GM18907 (cell line): ENCODE measurements around the gene TEX2.

Experiments used
- ATAC-seq: cut with Tn5 transposase; IDR thresholded peaks from one replicate; pipeline ENCODE4 v1.9.1; 2021; ENCODE audit warnings: mild to moderate bottlenecking, moderate library complexity; ENCODE audit not compliant: unreplicated experiment

The TEX2 gene

DNA sequence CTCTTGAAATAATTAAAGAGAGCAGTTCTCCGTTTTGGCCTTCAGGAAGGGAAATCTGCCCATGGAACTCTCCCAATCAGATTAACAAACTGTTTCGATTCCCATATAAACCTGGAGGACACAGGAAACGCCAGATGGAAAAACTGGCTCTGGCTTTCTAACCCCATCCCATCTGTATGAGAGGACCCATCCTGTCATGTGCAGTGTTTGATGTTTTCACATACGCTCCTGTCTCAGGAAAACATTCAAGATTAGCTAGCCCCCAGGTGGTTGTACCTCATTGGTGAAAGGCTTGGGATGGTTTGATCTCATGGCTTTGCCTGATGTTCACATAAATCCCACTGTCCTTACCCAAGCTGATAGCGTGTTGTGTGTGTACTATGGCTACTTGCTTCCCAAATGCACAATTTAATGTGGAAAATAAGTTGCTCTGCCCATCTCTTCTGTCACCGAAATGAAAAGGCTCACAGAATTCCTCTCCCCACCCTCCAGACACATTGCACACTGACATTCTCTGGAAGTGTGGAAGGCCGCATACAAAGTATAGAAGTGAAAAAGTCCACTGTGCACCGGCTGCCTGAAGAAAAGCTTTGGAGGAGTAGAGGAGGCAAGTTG, 114.9 kb downstream of the TEX2 start:
- no peak for ATAC-seq

DNA sequence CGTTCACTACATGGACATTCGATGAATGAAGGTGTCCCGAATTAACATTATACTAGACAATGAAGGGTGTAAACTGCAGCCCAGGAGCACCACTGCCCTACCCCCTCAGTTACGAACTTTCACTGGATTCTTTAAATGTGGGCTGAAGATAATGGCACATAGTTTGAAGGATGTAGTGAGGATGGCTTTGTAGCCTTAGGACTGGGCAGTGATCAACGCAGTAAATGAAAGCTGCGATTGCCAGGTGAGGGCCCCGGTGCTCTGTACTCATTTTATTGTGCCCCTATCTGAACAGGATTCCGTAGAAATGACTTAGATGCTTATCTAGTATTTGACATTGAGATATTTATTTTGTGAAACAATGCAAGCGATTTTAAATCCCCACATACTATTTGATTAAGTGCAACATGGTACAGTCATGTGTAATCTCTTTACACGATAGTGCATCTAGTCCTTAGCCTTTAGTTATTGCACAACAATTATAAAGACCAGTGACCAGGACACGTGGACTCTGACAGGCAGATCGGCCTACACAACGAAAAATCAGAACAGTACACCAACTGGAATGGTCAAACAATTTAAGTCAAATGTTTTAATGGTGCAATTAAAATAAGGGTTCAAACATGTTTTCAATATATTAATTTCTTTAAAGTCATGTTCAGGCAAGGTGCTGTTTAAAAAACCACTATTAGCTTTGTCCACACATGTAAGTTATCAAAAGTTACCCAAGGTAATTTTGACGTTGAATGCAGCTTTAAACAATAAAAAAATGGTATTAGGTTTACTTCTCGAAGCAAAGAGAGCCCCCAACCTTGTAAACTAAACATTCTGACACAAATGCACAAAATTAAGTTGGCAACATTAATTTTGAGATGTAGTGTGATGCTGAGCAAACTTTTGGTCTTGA, 115.7 kb downstream of the TEX2 start:
- no peak for ATAC-seq

DNA sequence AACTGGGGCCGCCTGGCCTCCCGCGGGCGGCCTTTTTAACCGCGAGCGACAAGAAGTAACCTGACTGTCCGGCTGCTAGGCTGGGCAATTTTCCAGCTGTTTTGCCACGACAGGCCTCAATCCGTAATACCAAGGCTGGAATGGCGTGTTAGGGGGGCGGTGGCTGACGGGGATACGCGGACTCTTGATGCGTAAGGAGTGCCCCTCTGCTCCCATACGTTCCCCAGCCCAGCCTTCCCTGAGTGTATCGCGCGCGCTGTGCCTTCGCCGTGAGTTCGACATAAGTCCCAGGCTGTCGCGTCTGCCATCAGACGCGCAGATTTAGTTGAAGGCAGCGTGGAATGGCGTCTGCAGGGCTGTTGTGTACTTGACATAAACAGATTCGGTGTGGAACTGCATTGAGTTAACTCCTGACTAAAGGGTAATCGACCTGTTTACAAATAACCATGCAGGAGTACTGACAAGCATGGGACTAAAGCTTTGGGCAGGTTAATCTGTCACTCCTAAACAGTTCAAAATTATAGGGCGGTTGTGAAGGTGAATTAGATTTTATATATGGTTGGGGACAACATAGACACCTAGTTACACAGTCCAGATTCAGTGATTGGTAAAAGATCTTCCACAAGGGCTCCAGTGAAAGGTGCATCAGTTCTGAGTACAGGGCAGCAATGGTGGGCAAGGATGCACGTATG, 116.5 kb downstream of the TEX2 start:
- peak; percentile 3 for ATAC-seq

DNA sequence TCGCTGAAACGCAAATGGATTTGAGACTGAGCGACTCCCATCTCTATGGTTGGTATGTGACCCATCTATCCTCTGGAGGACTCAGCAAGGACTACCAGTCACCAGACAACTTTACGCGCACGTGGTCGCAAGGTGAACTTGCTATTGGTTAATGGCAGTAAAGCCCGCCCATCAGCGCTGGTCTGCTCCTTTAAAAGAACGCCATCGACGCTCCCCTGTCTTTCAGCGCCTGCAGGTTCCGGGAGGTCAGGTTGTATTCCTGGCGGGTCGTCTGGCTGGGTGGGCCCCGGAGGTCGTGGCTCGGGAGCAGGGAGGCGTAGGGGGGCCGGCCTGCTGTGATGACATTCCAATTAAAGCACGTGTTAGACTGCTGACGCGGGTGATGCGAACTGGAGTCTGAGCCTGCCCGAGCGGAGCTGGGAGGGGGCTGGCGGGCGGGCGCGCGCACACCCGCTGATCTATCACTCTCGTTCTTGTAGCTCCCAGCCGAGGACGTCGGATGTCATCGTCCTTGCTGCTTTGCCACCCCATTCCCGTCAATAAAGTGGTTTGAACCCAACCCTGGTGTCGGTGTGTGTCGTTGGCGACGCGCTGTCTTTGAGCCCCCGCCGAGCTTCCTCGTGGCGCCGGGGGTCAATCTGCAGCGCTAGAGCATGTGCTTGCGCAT, 117.2 kb downstream of the TEX2 start:
- ATAC-seq, result peak; percentile 96

DNA sequence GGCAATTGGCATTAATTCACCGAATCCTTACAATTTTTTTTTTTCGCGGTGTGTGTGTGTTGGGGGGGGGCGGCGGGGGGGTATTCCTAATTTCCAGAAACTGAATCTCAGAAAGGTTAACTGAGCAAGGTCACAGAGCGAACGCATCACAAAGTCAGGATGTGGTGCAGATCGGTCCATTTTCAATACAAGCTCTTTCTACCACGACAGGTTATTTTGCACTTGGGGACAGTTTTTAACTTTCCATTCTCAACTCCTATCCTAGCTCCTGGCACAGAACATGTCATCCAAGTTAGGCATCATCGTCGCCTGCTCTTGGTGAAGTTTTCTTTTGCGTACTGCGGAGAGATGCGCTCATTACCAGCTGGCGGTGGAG, 117.7 kb downstream of the TEX2 start:
- no peak for ATAC-seq

DNA sequence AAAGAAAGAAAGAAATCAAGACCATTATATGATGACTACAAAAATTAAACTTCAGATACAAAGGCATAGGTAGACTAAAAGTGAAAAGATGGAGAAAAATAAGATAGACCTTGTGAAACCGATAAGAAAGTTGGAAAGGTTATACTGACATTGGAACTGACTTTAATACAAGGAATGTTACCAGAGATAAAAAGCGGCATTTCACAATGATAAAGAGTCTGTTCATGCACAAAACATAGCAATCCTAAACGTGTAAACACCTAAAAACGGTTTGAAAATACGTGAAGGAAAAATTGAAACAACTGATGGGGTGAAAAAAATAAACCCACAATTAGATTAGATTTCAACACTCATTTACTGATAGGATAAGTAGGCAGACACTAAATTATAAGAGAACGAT, 123.5 kb downstream of the TEX2 start:
- no peak for ATAC-seq

DNA sequence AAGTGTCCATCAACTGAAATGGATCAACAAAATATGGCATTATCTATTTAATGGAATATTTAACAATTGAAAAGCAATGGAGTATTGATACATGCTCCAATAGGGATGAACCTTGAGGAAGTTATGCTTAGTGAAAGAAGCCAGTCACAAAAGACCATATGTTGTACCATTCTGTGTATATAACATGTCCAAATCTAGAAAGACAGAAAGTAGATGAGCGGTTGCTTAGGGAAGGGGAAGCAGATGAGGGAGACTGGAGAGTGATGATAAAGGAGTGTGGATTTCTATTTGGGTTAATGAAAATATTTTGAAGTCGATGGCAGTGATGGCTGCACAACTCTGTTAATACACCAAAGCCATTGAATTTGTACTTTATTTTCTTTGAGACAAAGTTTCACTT, 124.6 kb downstream of the TEX2 start:
- ATAC-seq, result no peak

DNA sequence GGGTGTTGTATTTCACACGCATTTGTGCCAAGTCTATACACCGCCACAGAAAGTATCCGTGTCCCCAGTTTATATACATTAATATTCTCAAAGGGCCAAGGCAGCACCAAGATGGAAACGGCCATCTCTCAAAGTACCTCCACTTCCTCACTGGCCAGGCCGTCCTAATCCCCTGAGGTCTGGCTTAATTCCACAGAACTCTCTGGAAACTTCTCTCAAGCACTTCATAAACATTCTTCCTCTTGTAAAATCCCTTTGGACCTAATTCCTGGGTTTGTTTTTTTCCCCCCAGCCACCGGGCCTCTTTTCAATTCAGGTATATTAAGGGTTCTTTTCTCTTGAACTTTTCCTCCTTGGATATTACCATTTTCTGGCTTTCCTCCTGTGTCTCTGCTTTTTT, 128.1 kb downstream of the TEX2 start:
- no peak for ATAC-seq

DNA sequence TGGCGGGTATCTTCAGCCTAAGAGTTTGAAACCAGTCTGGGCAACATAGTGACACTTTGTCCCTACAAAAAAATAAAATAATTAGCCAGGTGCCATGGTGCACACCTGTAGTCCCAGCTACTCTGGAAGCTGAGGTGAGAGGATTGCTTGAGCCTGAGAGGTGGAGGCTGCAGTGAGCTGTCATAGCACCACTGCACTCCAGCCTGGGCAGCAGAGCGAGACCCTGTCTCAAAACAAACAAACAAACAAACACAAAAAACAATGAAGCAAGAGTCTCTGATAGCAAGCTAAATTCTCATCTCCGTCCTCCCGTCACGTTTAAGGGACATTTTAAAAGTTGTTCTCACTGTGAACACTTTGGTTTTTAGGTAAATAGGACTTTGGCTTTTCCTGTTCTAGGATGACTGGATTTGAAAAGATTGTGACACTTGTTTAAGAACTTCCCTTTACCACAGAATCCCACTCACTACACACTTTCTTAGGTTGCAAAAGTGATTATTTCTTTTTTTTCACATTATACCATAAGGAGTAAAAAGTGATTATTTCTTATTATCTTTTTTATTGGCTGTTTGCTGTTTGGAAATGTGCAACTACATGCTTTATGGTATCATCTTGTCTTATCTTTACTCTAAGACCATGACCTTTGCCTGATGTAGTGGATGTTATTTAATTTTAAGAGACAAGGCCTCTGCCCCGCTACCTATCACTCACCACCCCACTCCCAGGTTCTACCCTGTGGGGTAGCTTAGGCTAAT, 128.7 kb downstream of the TEX2 start:
- no peak for ATAC-seq

DNA sequence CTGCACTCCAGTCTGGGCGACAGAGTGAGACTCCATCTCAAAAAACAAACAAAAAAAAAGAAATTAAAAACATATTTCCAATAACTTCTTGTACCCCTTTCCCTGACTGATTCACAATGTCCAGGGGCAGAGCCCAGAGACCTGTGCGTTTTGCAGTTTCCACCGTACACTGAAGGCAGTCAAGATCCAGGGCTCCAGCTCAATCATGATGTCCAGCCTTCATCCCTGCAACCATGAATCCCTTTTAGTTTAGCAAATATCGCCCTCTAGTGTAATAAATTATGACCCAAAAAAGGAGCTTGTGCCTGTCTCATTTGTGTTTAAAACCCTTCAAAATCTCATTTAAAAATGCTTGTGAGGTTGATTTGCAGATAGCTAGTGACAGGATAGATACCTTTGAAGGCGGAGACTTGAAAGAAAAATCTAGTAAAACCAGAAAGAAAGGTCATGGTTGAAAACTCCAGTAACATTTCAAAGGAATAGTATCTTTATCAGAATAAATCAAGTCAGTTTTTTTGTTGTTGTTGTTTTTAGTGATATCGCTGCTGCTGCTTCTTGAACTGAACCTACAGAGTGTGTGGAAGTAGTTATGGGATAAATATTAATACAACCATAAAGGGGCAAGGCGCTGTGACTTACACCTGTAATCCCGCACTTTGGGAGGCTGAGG, 129.4 kb downstream of the TEX2 start:
- no peak for ATAC-seq

DNA sequence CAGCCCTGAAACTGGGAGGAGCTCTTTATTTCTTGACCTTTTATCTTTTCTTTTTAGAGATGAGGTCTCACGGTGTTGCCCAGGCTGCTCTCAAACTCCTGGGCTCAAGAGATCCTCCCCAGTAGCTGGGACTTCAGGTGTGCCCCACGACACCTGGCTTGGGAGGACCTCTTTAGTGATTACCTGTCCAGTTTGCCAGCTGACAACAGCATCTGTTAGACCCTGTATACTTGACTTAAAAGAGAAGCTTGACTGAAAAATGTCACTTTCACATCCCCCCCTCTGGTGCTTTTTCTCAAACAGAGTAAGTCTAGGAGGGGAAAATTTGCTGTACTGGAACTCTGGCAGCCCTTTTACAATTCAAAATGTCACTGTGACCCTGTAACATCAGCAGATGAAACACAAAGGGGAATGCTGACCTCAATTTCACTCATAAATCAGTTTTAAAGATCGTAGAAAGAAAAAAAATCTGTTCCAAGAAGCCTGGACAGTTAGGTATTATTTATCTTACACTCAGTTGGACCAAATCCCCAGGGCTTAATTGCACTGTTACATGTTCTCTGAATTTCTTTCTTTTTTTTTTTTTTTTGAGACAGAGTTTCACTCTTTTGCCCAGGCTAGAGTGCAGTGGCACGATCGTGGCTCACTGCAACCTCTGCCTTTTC, 131.3 kb downstream of the TEX2 start:
- ATAC-seq, result no peak

DNA sequence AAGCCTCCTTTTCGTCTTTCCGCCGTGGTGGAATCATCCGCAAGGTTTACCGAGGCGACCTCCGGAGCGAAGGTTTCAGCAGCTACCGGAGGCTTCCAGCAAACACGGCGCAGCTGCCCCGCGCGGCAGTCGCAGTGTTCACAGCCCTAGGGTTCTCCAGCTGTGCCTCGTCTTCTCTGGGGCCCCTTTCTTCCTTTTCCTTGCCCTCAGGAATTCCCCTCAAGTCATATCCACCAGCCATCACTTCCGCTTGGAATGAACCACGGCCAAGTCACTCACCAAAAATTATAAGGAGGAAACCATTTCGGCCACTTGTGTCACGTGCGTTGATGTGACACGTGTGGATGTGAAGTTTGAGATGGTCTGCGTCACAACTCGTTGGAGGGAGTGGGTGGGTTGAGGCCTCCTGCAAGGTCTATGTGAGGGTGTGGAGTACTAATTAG, 132.5 kb downstream of the TEX2 start:
- no peak for ATAC-seq

DNA sequence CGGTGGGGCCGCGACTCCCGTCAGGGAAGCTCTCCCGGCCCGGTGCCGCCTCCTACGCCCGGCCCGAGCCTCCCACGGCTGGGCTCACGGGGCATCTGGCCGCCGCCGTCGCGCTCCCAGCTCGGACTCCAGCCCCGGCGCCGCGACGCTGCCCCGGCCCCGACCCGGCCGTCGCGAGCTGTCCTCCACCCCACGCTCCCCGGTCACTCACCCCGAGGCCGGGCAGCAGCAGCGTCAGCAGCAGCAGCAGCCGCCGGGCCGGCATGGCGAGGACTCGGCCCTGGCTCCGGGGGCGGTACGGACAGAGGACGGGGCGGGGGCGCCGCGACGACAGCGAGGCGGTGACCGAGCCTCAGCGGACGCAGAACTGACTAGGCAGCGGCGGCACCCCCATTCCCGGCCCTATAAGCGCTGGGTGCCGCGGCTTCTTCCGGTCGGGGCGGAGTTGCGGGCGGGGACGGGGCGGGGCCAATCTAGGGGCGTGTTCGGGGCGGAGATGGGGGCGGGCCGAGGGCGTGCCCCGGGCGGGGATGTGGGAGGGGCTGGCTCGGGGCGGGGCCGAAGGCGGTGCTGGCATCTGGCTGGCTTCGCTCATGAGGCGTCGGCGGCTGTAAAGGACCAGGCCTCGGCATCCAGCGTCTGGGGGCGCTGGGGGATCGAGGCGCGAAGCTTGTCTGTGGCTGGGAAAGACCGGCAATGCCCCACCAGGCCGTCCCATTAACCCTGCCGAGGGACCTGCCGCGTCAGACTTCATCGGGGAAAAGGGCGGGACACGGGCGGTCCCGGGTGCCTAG, 133.1 kb downstream of the TEX2 start, which contains the start of gene ERN1:
Gene ERN1 (minus strand): TSS at position 380 of the 794 bp plus-strand sequence. CDS start 115 bp downstream, at position 265.
- peak; percentile 79 for ATAC-seq

DNA sequence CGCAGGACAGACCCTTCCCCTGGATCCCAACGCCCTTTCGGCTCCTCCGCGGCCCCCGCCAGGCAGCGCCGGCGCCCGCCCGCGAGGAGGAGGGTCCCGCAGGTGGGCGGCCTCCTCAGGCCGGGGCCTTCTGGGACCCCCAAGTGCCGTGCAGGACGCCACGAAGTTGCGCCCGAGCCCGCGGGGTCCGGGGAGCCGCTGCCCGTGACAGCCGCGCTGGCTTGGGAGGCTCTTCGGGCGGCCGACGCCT, 133.6 kb downstream of the TEX2 start:
- peak; percentile 15 for ATAC-seq

DNA sequence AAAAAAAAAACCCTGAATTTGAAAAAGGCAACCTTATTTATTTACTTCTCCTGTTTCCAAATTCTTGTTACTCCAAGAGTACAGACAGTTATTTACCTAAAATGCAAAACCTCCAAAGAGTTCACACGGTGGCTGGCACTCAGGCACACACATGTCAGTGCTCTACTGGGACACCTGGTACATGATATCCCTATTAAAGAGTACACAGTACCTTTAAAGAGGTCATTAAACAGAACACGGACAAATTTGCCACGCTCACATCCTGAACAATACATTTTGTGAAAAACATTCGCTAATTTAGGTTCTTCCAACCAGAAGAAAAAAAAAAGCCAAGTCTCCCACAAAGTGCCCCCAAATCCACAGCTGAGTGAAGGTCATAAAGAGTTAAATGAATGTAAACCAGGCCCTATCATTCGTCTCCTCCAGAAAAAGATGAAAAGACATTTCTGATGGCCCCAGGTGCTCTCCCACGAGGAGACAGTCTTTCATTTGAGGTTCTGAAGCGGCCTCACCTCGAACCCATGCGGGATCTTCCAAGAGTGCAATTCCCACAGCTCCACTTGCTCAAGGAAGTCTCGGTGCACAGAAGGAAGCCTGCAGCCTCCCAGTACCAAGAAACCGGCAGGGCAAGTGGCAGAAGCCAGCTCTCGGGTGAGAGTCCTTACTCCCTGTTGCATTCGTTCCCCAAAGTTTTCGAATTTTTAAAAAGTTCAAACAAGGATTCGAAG, 134.1 kb downstream of the TEX2 start:
- no peak for ATAC-seq

DNA sequence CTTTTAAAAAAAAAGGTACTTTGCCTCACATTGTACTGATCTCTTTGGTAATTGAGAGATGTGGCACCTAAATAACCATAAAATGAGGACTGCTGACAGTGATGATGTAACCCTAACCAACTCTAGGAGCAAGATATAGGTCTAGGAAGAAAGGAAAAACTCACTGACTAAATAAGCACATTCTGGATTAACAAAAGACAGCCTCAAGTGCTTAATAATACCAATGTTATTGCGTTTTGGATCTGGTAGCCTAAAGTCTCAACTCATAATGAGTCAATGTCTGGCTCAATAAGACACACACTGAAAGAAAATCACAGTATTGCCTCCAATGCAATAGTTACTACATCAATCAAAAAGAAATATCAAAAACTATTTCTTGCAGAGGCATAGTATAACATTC, 136.1 kb downstream of the TEX2 start:
- no peak for ATAC-seq

DNA sequence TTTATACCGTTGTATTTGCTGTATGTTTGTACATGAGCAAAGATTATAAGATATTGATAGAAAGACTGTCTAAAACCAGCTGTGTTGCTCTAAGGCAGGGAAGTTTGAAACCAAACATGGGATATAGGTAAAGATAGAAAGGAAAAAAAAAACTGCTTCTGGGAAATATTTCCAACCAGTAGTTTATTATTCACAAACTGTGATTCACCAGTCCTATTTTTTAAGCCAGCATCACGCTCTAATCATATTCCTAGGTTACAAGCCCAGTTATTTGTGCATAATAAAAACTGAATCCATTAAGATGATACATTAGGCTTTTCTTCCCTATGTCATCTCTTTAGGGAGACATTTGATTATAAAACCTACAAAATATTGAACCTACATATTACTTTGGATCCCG, 137.1 kb downstream of the TEX2 start:
- ATAC-seq, result no peak

DNA sequence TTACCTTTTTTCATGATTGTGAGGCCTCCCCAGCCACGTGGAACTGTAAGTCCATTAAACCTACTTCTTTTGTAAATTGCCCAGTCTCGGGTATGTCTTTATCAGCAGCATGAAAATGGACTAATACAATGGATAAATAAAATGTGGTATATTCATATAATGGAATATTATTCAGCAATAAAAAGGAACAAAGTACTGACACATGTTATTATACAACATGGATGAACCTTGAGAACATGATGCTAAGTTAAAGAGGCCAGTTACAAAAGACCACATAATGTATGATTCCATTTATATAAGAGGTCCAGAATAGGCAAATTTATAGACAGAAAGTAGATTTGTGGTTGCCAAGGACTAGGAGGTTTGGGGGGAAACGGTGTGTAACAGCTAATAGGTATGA, 138.5 kb downstream of the TEX2 start:
- no peak for ATAC-seq
